Vagina (tissue), 2 donors: ENCODE measurements around the gene SIRT2. TPM values are rescaled to one million over a fixed set of nuclear protein-coding genes. Genes with fewer than 3 reads are reported as not detected.

Source experiments
- DNase-seq, 2 donors: peaks; one replicate each; pipeline ENCODE4 v3.0.0-alpha.2; 2017; ENCODE audit errors: extremely low spot score in 2 of 2
- H3K27ac ChIP-seq: fragments of 200-600 bp; sonication (generic); one replicate; pipeline ENCODE4 v1.5.1; 2019
- H3K27me3 ChIP-seq: fragments of 200-600 bp; sonication (generic); one replicate; pipeline ENCODE4 v1.5.1; 2019
- H3K36me3 ChIP-seq, 2 donors: fragments of 200-600 bp; sonication (generic); one replicate each; pipeline ENCODE4 v1.5.1; 2017 to 2019
- H3K4me1 ChIP-seq: fragments of 200-600 bp; sonication (generic); one replicate; pipeline ENCODE4 v1.5.1; 2019
- H3K4me3 ChIP-seq, 2 donors: fragments of 200-600 bp; sonication (generic); 1 replicate in 1 of 2; 2 replicates in 1 of 2; pipeline ENCODE4 v1.5.1; 2016 to 2019
- H3K9me3 ChIP-seq: fragments of 200-600 bp; sonication (generic); one replicate; pipeline ENCODE4 v1.5.1; 2019
- CTCF ChIP-seq, 3 experiments: fragments of 450-650 bp in 2 of 3; fragments of 200-600 bp in 1 of 3; sonication (generic) in 1 of 3; IDR thresholded peaks; one replicate each; pipeline ENCODE4 v1.5.1; 2017 to 2019; ENCODE audit warnings: antibody characterized with exemption in 3 of 3, mild to moderate bottlenecking in 2 of 3, moderate library complexity in 2 of 3
- POLR2A ChIP-seq, 2 donors: fragments of 450-650 bp; IDR thresholded peaks; one replicate each; pipeline ENCODE4 v1.6.1; 2017; ENCODE audit warnings: antibody characterized with exemption in 2 of 2, mild to moderate bottlenecking in 2 of 2, moderate library complexity in 2 of 2
- POLR2AphosphoS5 ChIP-seq, 2 donors: sonication (generic); formaldehyde crosslinking; IDR thresholded peaks; one replicate each; pipeline ENCODE4 v1.9.0; 2017; ENCODE audit warnings: antibody characterized with exemption in 2 of 2, mild to moderate bottlenecking in 2 of 2, low read depth in 1 of 2; ENCODE audit not compliant: insufficient read depth in 1 of 2
- intact Hi-C: fragments of 100-400 bp; cut with DNase I; formaldehyde crosslinking; loops from one replicate; pipeline ENCODE4 v1.15.1; 2023
- total RNA-seq: library from RNA; depleted of rRNA; stranded (reverse); fragments of >200 nt; gene quantifications from one replicate; pipeline ENCODE4 v1.2.3, GENCODE V29; 2016

The SIRT2 gene
- total RNA-seq, 1 donor from 2014 or later: 51.6 TPM

GRCh38 chr19:38932425-38933179 lies 33.2 kb upstream of the SIRT2 start:
- Histone ChIP-seq H3K27ac (no peak overlapping the region), H3K9me3 (no peaks in the 10 kb centered on the region), H3K27me3 (no peaks in the 10 kb centered on the region), H3K4me1 (peaks cover 26% of the 10 kb centered on the region), H3K4me3 (no peak overlapping the region), H3K36me3 (peaks cover 0 to 15% of the 10 kb centered on the region in 2 donors)
- intact Hi-C loops: loop anchor here (10.0 kb wide), 1 partner anchor 388 kb away; no protein-coding TSS in a partner anchor
- DNase-seq: no peak
- TF ChIP-seq CTCF (IDR thresholded peaks at IDR 0.05): peak in 1 of 3 experiments; percentile 15
- no peak for TF ChIP-seq POLR2A (IDR thresholded peaks at IDR 0.05)

- Histone ChIP-seq H3K4me1 (peaks cover 26% of the 10 kb centered on the region), H3K4me3 (peak overlapping the region; percentile 81 to 87), H3K27me3 (no peaks in the 10 kb centered on the region), H3K9me3 (no peaks in the 10 kb centered on the region), H3K27ac (peak overlapping the region; percentile 82), H3K36me3 (peaks cover 0 to 15% of the 10 kb centered on the region in 2 donors)
- intact Hi-C loops: loop anchor here (10.0 kb wide), 1 partner anchor 387 kb away; no protein-coding TSS in a partner anchor
- TF ChIP-seq POLR2A (IDR thresholded peaks at IDR 0.05): no peak
- TF ChIP-seq POLR2AphosphoS5 (IDR thresholded peaks at IDR 0.05; ENCODE audit: insufficient read depth in 1 of 2, low read depth in 1 of 2): no peak
- TF ChIP-seq CTCF (IDR thresholded peaks at IDR 0.05): no peak
- DNase-seq: no peak
These were observed 32.0 kb upstream of the SIRT2 start for GRCh38 chr19:38931521-38931793.

- H3K4me1 ChIP-seq: peaks cover 26% of the 10 kb centered on the region
- H3K36me3 ChIP-seq: peaks cover 0 to 15% of the 10 kb centered on the region in 2 donors
- TF ChIP-seq POLR2A (IDR thresholded peaks at IDR 0.05): peak in 1 of 2 donors; percentile 56
- peak in 1 of 2 donors; percentile 83 for TF ChIP-seq POLR2AphosphoS5 (IDR thresholded peaks at IDR 0.05; ENCODE audit: insufficient read depth in 1 of 2, low read depth in 1 of 2)
- no peak for TF ChIP-seq CTCF (IDR thresholded peaks at IDR 0.05)
- peak within 1 kb of the TSS; percentile 81 to 87 for H3K4me3 ChIP-seq
- no peaks in the 10 kb centered on the region for H3K27me3 ChIP-seq
- intact Hi-C loops: loop anchor here (10.0 kb wide), 1 partner anchor 386 kb away; no protein-coding TSS in a partner anchor
- H3K9me3 ChIP-seq: no peaks in the 10 kb centered on the region
- peak in 1 of 2 donors; percentile 99 for DNase-seq
- peak within 1 kb of the TSS; percentile 82 for H3K27ac ChIP-seq
These were observed 31.5 kb upstream of the SIRT2 start, which contains the start of gene MRPS12 for GRCh38 chr19:38930776-38931520. Gene MRPS12 (plus strand): TSS chr19:38930944. CDS start chr19:38931295, 351 bp downstream.

- TF ChIP-seq POLR2AphosphoS5 (IDR thresholded peaks at IDR 0.05; ENCODE audit: insufficient read depth in 1 of 2, low read depth in 1 of 2): peak; percentile 86 to 94
- TF ChIP-seq CTCF (IDR thresholded peaks at IDR 0.05): peak; percentile 95 to 98 (median 97)
- TF ChIP-seq POLR2A (IDR thresholded peaks at IDR 0.05): no peak
- intact Hi-C loops: loop anchor here (10.0 kb wide), 1 partner anchor 385 kb away; no protein-coding TSS in a partner anchor
- Histone ChIP-seq H3K9me3 (no peaks in the 10 kb centered on the region), H3K4me1 (peaks cover 26% of the 10 kb centered on the region), H3K4me3 (peak within 1 kb of the TSS; percentile 81 to 87), H3K27me3 (no peaks in the 10 kb centered on the region), H3K36me3 (peaks cover 0 to 22% of the 10 kb centered on the region in 2 donors), H3K27ac (peak within 1 kb of the TSS; percentile 82)
- DNase-seq: peak in 1 of 2 donors; percentile 95
These were observed 30.7 kb upstream of the SIRT2 start, which contains the start of gene SARS2 for GRCh38 chr19:38929929-38930775. Gene SARS2 (minus strand): TSS chr19:38930763. CDS start chr19:38930736, 27 bp downstream.
